GM12878 (cell line): ENCODE results near the gene CSF1. TPM values are rescaled to one million over a fixed set of nuclear protein-coding genes. Genes with fewer than 3 reads are reported as not detected.

Source experiments
- EP300 ChIP-seq, 2 experiments: fragments of 150-350 bp in 1 of 2; IDR thresholded peaks; 2 replicates each; pipeline ENCODE4 v1.6.1; 2011 to 2012; ENCODE audit warnings: low read depth in 2 of 2, low read length in 2 of 2, borderline replicate concordance in 1 of 2, improper control_type of control experiment in 1 of 2, inconsistent platforms in 1 of 2; ENCODE audit not compliant: control insufficient read depth in 1 of 2
- FOXM1 ChIP-seq: IDR thresholded peaks from 2 replicates; pipeline ENCODE4 v1.6.1; 2012; ENCODE audit warnings: low read depth, mild to moderate bottlenecking, inconsistent platforms, low read length, moderate library complexity
- IKZF2 ChIP-seq, 2 experiments: fragments of 450-650 bp; IDR thresholded peaks; 2 replicates each; pipeline ENCODE4 v1.6.1; 2017; ENCODE audit warnings: mild to moderate bottlenecking in 2 of 2, moderate library complexity in 2 of 2
- SMC3 ChIP-seq: IDR thresholded peaks from 2 replicates; pipeline ENCODE4 v1.6.1; 2011; ENCODE audit warnings: low read length, improper control_type of control experiment, borderline replicate concordance
- ZNF24 ChIP-seq: fragments of 450-650 bp; IDR thresholded peaks from 2 replicates; pipeline ENCODE4 v1.6.1; 2017; ENCODE audit warnings: antibody characterized with exemption, mild to moderate bottlenecking
- ZZZ3 ChIP-seq: IDR thresholded peaks from 2 replicates; pipeline ENCODE4 v1.6.1; 2011; ENCODE audit warnings: low read depth; ENCODE audit not compliant: control insufficient read depth, insufficient read length
- polyA plus RNA-seq, 11 experiments: library from polyadenylated mRNA; depleted of rRNA in 4 of 11; unstranded in 6 of 11; stranded (reverse) in 5 of 11; fragments of >200 nt; fragmentation: Nextera tagmentation in 4 of 11; fragmentation: Illumina TruSeq in 1 of 11; extraction: Ambion mirVana in 4 of 11; extraction: Trizol in 1 of 11; gene quantifications; 1 replicate in 1 of 11; 2 replicates in 10 of 11; pipeline versions ENCODE4 v1.2.1 to v1.2.3, GENCODE V29; 2011 to 2016; ENCODE audit warnings: inconsistent platforms in 2 of 11, missing spikeins in 2 of 11, low read depth in 1 of 11
- total RNA-seq, 4 experiments: library from RNA; depleted of rRNA in 3 of 4; stranded (reverse); fragments of >200 nt in 3 of 4; fragmentation: Illumina TruSeq in 1 of 4; extraction: Trizol in 1 of 4; gene quantifications; 2 replicates each; pipeline versions ENCODE4 v1.2.1 to v1.2.3, GENCODE V29; 2013 to 2021
- TF ChIP-seq, protein P1 (sequence below), 3 experiments: IDR thresholded peaks in 2 of 3; conservative IDR thresholded peaks in 1 of 3; 2 replicates each; pipeline ENCODE4 v1.5.1; 2011; ENCODE audit warnings: low read depth in 3 of 3, low read length in 3 of 3, mild to moderate bottlenecking in 3 of 3, control low read depth in 2 of 3, moderate library complexity in 2 of 3, inconsistent platforms in 1 of 3, mixed read lengths in 1 of 3; ENCODE audit not compliant: control insufficient read depth in 2 of 3, insufficient read depth in 1 of 3; ENCODE audit errors: extremely low read depth in 1 of 3
- TF ChIP-seq, protein P2 (sequence below): IDR thresholded peaks from 2 replicates; pipeline ENCODE4 v1.6.1; 2012; ENCODE audit warnings: low read depth, low read length, improper control_type of control experiment
- TF ChIP-seq, protein P3 (sequence below): IDR thresholded peaks from 2 replicates; pipeline ENCODE4 v1.6.1; 2011; ENCODE audit warnings: borderline replicate concordance, low read depth, mild to moderate bottlenecking, moderate library complexity, low read length; ENCODE audit not compliant: insufficient read depth, poor library complexity, severe bottlenecking
- TF ChIP-seq, protein P4 (sequence below): IDR thresholded peaks from 2 replicates; pipeline ENCODE4 v1.6.1; 2012; ENCODE audit warnings: improper control_type of control experiment, low read depth, low read length; ENCODE audit not compliant: insufficient replicate concordance

CSF1 gene
- total and polyA plus RNA-seq, 10 of the 15 experiments (the other 5 are each of a cell fraction or from before 2014, with no cell fraction given) = 1.2 to 32.4 (median 13.0) TPM

DNA sequence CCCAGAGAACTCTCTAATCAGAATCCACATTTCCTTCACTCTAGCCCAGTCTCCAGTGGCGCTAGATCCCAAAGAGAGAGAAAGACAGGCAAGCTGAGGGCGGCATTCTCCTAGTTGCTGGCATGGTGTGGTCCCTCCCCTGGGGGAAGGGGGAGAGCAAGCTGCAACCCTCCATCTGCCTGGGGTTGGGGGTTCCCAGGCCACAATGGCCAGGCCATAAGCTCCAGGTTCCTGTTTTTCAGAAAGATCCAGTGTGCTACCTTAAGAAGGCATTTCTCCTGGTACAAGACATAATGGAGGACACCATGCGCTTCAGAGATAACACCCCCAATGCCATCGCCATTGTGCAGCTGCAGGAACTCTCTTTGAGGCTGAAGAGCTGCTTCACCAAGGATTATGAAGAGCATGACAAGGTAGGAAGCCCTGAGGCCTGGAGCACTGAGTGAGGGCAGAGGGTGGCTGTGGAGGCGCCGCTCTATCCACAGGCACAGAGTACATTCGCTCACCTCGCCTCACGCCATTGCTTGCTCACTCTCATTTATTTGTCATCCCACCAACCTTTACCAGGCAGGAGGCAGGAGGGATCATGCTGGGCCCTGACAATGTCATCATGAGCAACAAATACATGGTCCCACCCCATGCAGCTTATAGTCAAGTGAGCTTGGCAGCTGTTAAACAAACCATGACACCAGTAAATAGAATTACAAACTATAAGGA lies 6.6 kb downstream of the CSF1 start (continued):
- TF ChIP-seq, protein P1, sequence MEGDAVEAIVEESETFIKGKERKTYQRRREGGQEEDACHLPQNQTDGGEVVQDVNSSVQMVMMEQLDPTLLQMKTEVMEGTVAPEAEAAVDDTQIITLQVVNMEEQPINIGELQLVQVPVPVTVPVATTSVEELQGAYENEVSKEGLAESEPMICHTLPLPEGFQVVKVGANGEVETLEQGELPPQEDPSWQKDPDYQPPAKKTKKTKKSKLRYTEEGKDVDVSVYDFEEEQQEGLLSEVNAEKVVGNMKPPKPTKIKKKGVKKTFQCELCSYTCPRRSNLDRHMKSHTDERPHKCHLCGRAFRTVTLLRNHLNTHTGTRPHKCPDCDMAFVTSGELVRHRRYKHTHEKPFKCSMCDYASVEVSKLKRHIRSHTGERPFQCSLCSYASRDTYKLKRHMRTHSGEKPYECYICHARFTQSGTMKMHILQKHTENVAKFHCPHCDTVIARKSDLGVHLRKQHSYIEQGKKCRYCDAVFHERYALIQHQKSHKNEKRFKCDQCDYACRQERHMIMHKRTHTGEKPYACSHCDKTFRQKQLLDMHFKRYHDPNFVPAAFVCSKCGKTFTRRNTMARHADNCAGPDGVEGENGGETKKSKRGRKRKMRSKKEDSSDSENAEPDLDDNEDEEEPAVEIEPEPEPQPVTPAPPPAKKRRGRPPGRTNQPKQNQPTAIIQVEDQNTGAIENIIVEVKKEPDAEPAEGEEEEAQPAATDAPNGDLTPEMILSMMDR (IDR thresholded peaks at IDR 0.05 in 2 of 3, conservative IDR thresholded peaks at IDR 0.05 in 1 of 3; ENCODE audit: control insufficient read depth in 2 of 3, extremely low read depth in 1 of 3, insufficient read depth in 1 of 3, low read depth in 3 of 3, low read length in 3 of 3) = no peak
- TF ChIP-seq, protein P2, sequence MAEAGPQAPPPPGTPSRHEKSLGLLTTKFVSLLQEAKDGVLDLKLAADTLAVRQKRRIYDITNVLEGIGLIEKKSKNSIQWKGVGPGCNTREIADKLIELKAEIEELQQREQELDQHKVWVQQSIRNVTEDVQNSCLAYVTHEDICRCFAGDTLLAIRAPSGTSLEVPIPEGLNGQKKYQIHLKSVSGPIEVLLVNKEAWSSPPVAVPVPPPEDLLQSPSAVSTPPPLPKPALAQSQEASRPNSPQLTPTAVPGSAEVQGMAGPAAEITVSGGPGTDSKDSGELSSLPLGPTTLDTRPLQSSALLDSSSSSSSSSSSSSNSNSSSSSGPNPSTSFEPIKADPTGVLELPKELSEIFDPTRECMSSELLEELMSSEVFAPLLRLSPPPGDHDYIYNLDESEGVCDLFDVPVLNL = no peak
- TF ChIP-seq, protein P3, sequence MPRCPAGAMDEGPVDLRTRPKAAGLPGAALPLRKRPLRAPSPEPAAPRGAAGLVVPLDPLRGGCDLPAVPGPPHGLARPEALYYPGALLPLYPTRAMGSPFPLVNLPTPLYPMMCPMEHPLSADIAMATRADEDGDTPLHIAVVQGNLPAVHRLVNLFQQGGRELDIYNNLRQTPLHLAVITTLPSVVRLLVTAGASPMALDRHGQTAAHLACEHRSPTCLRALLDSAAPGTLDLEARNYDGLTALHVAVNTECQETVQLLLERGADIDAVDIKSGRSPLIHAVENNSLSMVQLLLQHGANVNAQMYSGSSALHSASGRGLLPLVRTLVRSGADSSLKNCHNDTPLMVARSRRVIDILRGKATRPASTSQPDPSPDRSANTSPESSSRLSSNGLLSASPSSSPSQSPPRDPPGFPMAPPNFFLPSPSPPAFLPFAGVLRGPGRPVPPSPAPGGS = peak; percentile 79
- TF ChIP-seq, protein P4, sequence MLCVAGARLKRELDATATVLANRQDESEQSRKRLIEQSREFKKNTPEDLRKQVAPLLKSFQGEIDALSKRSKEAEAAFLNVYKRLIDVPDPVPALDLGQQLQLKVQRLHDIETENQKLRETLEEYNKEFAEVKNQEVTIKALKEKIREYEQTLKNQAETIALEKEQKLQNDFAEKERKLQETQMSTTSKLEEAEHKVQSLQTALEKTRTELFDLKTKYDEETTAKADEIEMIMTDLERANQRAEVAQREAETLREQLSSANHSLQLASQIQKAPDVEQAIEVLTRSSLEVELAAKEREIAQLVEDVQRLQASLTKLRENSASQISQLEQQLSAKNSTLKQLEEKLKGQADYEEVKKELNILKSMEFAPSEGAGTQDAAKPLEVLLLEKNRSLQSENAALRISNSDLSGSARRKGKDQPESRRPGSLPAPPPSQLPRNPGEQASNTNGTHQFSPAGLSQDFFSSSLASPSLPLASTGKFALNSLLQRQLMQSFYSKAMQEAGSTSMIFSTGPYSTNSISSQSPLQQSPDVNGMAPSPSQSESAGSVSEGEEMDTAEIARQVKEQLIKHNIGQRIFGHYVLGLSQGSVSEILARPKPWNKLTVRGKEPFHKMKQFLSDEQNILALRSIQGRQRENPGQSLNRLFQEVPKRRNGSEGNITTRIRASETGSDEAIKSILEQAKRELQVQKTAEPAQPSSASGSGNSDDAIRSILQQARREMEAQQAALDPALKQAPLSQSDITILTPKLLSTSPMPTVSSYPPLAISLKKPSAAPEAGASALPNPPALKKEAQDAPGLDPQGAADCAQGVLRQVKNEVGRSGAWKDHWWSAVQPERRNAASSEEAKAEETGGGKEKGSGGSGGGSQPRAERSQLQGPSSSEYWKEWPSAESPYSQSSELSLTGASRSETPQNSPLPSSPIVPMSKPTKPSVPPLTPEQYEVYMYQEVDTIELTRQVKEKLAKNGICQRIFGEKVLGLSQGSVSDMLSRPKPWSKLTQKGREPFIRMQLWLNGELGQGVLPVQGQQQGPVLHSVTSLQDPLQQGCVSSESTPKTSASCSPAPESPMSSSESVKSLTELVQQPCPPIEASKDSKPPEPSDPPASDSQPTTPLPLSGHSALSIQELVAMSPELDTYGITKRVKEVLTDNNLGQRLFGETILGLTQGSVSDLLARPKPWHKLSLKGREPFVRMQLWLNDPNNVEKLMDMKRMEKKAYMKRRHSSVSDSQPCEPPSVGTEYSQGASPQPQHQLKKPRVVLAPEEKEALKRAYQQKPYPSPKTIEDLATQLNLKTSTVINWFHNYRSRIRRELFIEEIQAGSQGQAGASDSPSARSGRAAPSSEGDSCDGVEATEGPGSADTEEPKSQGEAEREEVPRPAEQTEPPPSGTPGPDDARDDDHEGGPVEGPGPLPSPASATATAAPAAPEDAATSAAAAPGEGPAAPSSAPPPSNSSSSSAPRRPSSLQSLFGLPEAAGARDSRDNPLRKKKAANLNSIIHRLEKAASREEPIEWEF = no peak
- TF ChIP-seq IKZF2 (IDR thresholded peaks at IDR 0.05) (no peak), FOXM1 (no peak), SMC3 (no peak), ZZZ3 (no peak), EP300 (IDR thresholded peaks at IDR 0.05; ENCODE audit: borderline replicate concordance in 1 of 2, control insufficient read depth in 1 of 2, low read depth in 2 of 2, low read length in 2 of 2) (no peak), ZNF24 (no peak)
